Ovary (tissue), 9 donors: Measurements from ENCODE around the gene MSTO1. TPM values are rescaled to one million over a fixed set of nuclear protein-coding genes. Genes with fewer than 3 reads are reported as not detected.

Experiments used
- DNase-seq, 5 donors: peaks; one replicate each; pipeline ENCODE4 v3.0.0-alpha.2; 2019 to 2020
- H3K27ac ChIP-seq, 2 donors: fragments of 200-600 bp; one replicate each; pipeline versions ENCODE4 v1.5.1 to v1.8.0; 2019 to 2022
- H3K27me3 ChIP-seq: fragments of 200-600 bp; one replicate; pipeline ENCODE4 v1.8.0; 2022
- H3K36me3 ChIP-seq: fragments of 200-600 bp; sonication (generic); one replicate; pipeline ENCODE4 v1.5.1; 2019
- H3K4me1 ChIP-seq: one replicate; pipeline ENCODE4 v1.8.1; 2013; ENCODE audit warnings: mild to moderate bottlenecking, moderate library complexity; ENCODE audit not compliant: insufficient read depth
- H3K4me3 ChIP-seq: fragments of 200-600 bp; sonication (generic); one replicate; pipeline ENCODE4 v1.5.1; 2017
- H3K9me3 ChIP-seq, 2 donors: fragments of 200-600 bp in 1 of 2; sonication (generic) in 1 of 2; one replicate each; pipeline versions ENCODE4 v1.5.1 to v1.8.1; 2013 to 2019; ENCODE audit warnings: mild to moderate bottlenecking in 1 of 2, moderate library complexity in 1 of 2
- CTCF ChIP-seq, 3 donors: fragments of 450-650 bp in 2 of 3; fragments of 200-600 bp in 1 of 3; IDR thresholded peaks; one replicate each; pipeline versions ENCODE4 v1.5.1 to v1.8.0; 2016 to 2022; ENCODE audit warnings: antibody characterized with exemption in 3 of 3, mild to moderate bottlenecking in 1 of 3
- EP300 ChIP-seq: sonication (generic); formaldehyde crosslinking; IDR thresholded peaks from one replicate; pipeline ENCODE4 v1.6.1; 2017; ENCODE audit warnings: antibody characterized with exemption
- POLR2A ChIP-seq: fragments of 450-650 bp; IDR thresholded peaks from one replicate; pipeline ENCODE4 v1.6.1; 2017; ENCODE audit warnings: antibody characterized with exemption, mild to moderate bottlenecking, moderate library complexity
- WGBS, 3 donors: extraction: QIAGEN DNeasy Blood & Tissue Kit in 1 of 3; methylation state at CpG; one replicate each; pipeline versions ENCODE4 v1.1.5 to v1.1.7; 2013 to 2017; 5-methylcytosine and 5-hydroxymethylcytosine counted together
- intact Hi-C, 4 donors: fragments of 100-400 bp; cut with DNase I; formaldehyde crosslinking; loops; one replicate each; pipeline versions ENCODE4 v1.11.0 to v1.15.1; 2022 to 2023
- polyA plus RNA-seq, 2 donors: library from polyadenylated mRNA; stranded (reverse); fragments of 200-250 nt in 1 of 2; fragments of 350-450 nt in 1 of 2; fragmentation: Illumina TruSeq in 1 of 2; extraction: RNeasy Lipid Tissue Mini Kit (QIAGEN cat#74804) in 1 of 2; gene quantifications; one replicate each; pipeline ENCODE4 v1.2.3, GENCODE V29; 2013 to 2014
- total RNA-seq, 7 donors: library from RNA; depleted of rRNA in 2 of 7; stranded (reverse); fragments of >200 nt in 2 of 7; fragmentation: NEBNext Ultra II Directional in 3 of 7; extraction: Animal tissue kit (Norgen Biotek cat#: 25700) in 3 of 7; gene quantifications; one replicate each; pipeline versions ENCODE4 v1.1.0 to v1.2.4, GENCODE V29; 2016 to 2023
- donor health status: DM: no; HTN: no; CAD: no; lungs with moderate emphysema.
- donor health status: DM: no; HTN: no; CAD: no.
- donor health status: Bipolar disorder and iron deficiency.
- donor health status: DM: yes; HTN: yes; CAD: no.
- donor health status: DM: no; HTN: no; CAD: no.
- donor health status: DM: yes; HTN: yes; CAD: no.

MSTO1 gene
- total and polyA plus RNA-seq, 9 donors = 13.8 to 96.2 (median 51.3) TPM

- Histone ChIP-seq H3K4me1 (no peaks in the 10 kb centered on the region), H3K4me3 (no peak overlapping the region), H3K9me3 (no peaks in the 10 kb centered on the region), H3K36me3 (no peaks in the 10 kb centered on the region), H3K27me3 (no peaks in the 10 kb centered on the region), H3K27ac (no peak overlapping the region)
- TF ChIP-seq CTCF (IDR thresholded peaks at IDR 0.05) (no peak), EP300 (no peak), POLR2A (no peak)
- intact Hi-C loops = no loop called here
- WGBS, 3 donors = 44 to 52% (median 51%) methylated on average over 6 of the region's 6 CpGs
- no peak for DNase-seq
Measured at GRCh38 chr1:155645648-155646047, 35.6 kb downstream of the MSTO1 start.

- Histone ChIP-seq H3K4me1 (no peaks in the 10 kb centered on the region), H3K27ac (no peak overlapping the region), H3K9me3 (no peaks in the 10 kb centered on the region), H3K4me3 (no peak overlapping the region), H3K27me3 (no peaks in the 10 kb centered on the region), H3K36me3 (no peaks in the 10 kb centered on the region)
- no peak for DNase-seq
- WGBS, 3 donors = 56 to 68% (median 60%) methylated on average over 2 of the region's 2 CpGs
- intact Hi-C loops = no loop called here
- TF ChIP-seq CTCF (IDR thresholded peaks at IDR 0.05) = no peak
- TF ChIP-seq POLR2A = no peak
- TF ChIP-seq EP300 = no peak
Measured at GRCh38 chr1:155646307-155646706, 36.3 kb downstream of the MSTO1 start.

- 60 to 67% (median 60%) methylated on average over 11 of the region's 11 CpGs for WGBS, 3 donors
- Histone ChIP-seq H3K4me3 (no peak overlapping the region), H3K36me3 (no peaks in the 10 kb centered on the region), H3K27ac (no peak overlapping the region), H3K9me3 (no peaks in the 10 kb centered on the region), H3K27me3 (no peaks in the 10 kb centered on the region), H3K4me1 (no peaks in the 10 kb centered on the region)
- no peak for TF ChIP-seq EP300
- TF ChIP-seq CTCF (IDR thresholded peaks at IDR 0.05) = no peak
- TF ChIP-seq POLR2A = no peak
- no peak for DNase-seq
- intact Hi-C loops = no loop called here
Measured at GRCh38 chr1:155648207-155649147, 38.5 kb downstream of the MSTO1 start.

GRCh38 chr1:155649676-155650075 is 39.7 kb downstream of the MSTO1 start:
- H3K27me3 ChIP-seq = no peaks in the 10 kb centered on the region
- H3K27ac ChIP-seq = no peak overlapping the region
- no peaks in the 10 kb centered on the region for H3K36me3 ChIP-seq
- no peak overlapping the region for H3K4me3 ChIP-seq
- H3K9me3 ChIP-seq = no peaks in the 10 kb centered on the region
- DNase-seq = no peak
- TF ChIP-seq POLR2A = no peak
- no peaks in the 10 kb centered on the region for H3K4me1 ChIP-seq
- intact Hi-C loops = no loop called here

GRCh38 chr1:155650231-155650757 is 40.3 kb downstream of the MSTO1 start:
- intact Hi-C loops = no loop called here
- 88 to 93% (median 92%) methylated on average over 7 of the region's 7 CpGs for WGBS, 3 donors

More at GRCh38 chr1:155650231-155650757, 40.3 kb downstream of the MSTO1 start:
- no peak overlapping the region for H3K27ac ChIP-seq
- no peaks in the 10 kb centered on the region for H3K9me3 ChIP-seq
- TF ChIP-seq EP300 = no peak
- TF ChIP-seq CTCF (IDR thresholded peaks at IDR 0.05) = no peak
- no peak for TF ChIP-seq POLR2A
- no peaks in the 10 kb centered on the region for H3K4me1 ChIP-seq
- no peak overlapping the region for H3K4me3 ChIP-seq
- no peak for DNase-seq
- no peaks in the 10 kb centered on the region for H3K27me3 ChIP-seq
- no peaks in the 10 kb centered on the region for H3K36me3 ChIP-seq
